HepG2 (cell line): ENCODE data around the gene BANK1. TPM values are rescaled to one million over a fixed set of nuclear protein-coding genes. Genes with fewer than 3 reads are reported as not detected.

Experiments
- BCLAF1 ChIP-seq: fragments of 450-650 bp; IDR thresholded peaks from 2 replicates; pipeline ENCODE4 v1.6.1; 2017; ENCODE audit warnings: mild to moderate bottlenecking
- ELF3 ChIP-seq: IDR thresholded peaks from 2 replicates; pipeline ENCODE4 v1.6.1; 2016; ENCODE audit warnings: missing genetic modification reagents, missing compliant biosample characterization
- HNF4A ChIP-seq: sonication (generic); formaldehyde crosslinking; IDR thresholded peaks from 2 replicates; pipeline ENCODE4 v1.4.0; 2020; ENCODE audit warnings: missing genetic modification reagents
- MAFF ChIP-seq: IDR thresholded peaks from 2 replicates; pipeline ENCODE4 v1.6.1; 2011; ENCODE audit warnings: low read depth, low read length, improper control_type of control experiment
- NCOA2 ChIP-seq: sonication (generic); formaldehyde crosslinking; IDR thresholded peaks from 2 replicates; pipeline ENCODE4 v1.8.0; 2022; ENCODE audit warnings: inconsistent platforms
- PRDM4 ChIP-seq: sonication (generic); formaldehyde crosslinking; IDR thresholded peaks from 2 replicates; pipeline ENCODE4 v1.9.0; 2021; ENCODE audit warnings: missing genetic modification reagents, borderline replicate concordance
- PTBP1 ChIP-seq: fragments of 200-400 bp; formaldehyde crosslinking; IDR thresholded peaks from 2 replicates; pipeline ENCODE4 v1.6.1; 2018; ENCODE audit warnings: low read length, low read depth; ENCODE audit not compliant: poor library complexity, severe bottlenecking
- RNF219 ChIP-seq: sonication (generic); formaldehyde crosslinking; IDR thresholded peaks from 2 replicates; pipeline ENCODE4 v1.5.0; 2020; ENCODE audit warnings: mild to moderate bottlenecking, missing genetic modification reagents
- ZNF180 ChIP-seq: sonication (generic); formaldehyde crosslinking; IDR thresholded peaks from 2 replicates; pipeline ENCODE4 v1.4.0; 2020; ENCODE audit warnings: low read depth, missing genetic modification reagents, borderline replicate concordance
- ZNF260 ChIP-seq: sonication (generic); formaldehyde crosslinking; IDR thresholded peaks from 2 replicates; pipeline ENCODE4 v1.4.0; 2020; ENCODE audit warnings: missing genetic modification reagents, low read depth, mild to moderate bottlenecking, borderline replicate concordance
- ZNF564 ChIP-seq: sonication (generic); formaldehyde crosslinking; IDR thresholded peaks from 2 replicates; pipeline ENCODE4 v1.8.1; 2023; ENCODE audit warnings: mild to moderate bottlenecking, missing genetic modification reagents
- polyA plus RNA-seq, 8 experiments: library from polyadenylated mRNA; depleted of rRNA in 3 of 8; stranded (reverse) in 7 of 8; unstranded in 1 of 8; fragments of >200 nt; fragmentation: Illumina TruSeq in 4 of 8; extraction: Trizol in 4 of 8; gene quantifications; 2 replicates each; pipeline versions ENCODE4 v1.2.1 to v1.2.3, GENCODE V29; 2011 to 2016; ENCODE audit warnings: low read depth in 4 of 8, missing spikeins in 1 of 8, mixed read lengths in 1 of 8; ENCODE audit not compliant: insufficient read depth in 1 of 8
- total RNA-seq, 5 experiments: library from RNA; depleted of rRNA; stranded (reverse); fragments of >200 nt; fragmentation: Illumina TruSeq; extraction: Trizol; gene quantifications; 2 replicates each; pipeline ENCODE4 v1.2.3, GENCODE V29; 2016; ENCODE audit warnings: low read depth in 1 of 5

BANK1 gene
- total and polyA plus RNA-seq, 2 of the 13 experiments (the other 11 are each of a cell fraction or from before 2014, with no cell fraction given) = 0.15 TPM; not detected in 1

- TF ChIP-seq PRDM4 (CRISPR knock-in tag) (no peak), ZNF180 (no peak), NCOA2 (CRISPR knock-in tag) (peak; percentile 16; the same call in 1 of the 2 replicates), MAFF (no peak), ZNF260 (CRISPR knock-in tag) (no peak), ZNF564 (CRISPR knock-in tag) (no peak), ELF3 (CRISPR knock-in tag) (peak; percentile 59; the same call in 1 of the 2 replicates), HNF4A (CRISPR knock-in tag) (peak; percentile 39), BCLAF1 (no peak), PTBP1 (no peak), RNF219 (CRISPR knock-in tag) (no peak)
- TF ChIP-seq, all 625 proteins: peak for 15
Observed at GRCh38 chr4:101774807-101775206, 15.7 kb upstream of the BANK1 start (continued).
